H54 (cell line): Measurements from ENCODE around the gene SDF2.

Source experiments
- DNase-seq: peaks from one replicate; pipeline ENCODE4 v3.0.0; 2011; ENCODE audit warnings: low spot score, mixed read lengths; ENCODE audit not compliant: insufficient read length
- FAIRE-seq: peaks from 3 replicates; lab custom pipeline; 2011; peaks lifted over from hg19 to GRCh38; lab: Jason Lieb, UNC
- POLR2A ChIP-seq: IDR thresholded peaks from 2 replicates; pipeline ENCODE4 v1.6.1; 2011; ENCODE audit warnings: low read depth, mild to moderate bottlenecking, low read length

The SDF2 gene

GRCh38 chr17:28700830-28701492, 39.3 kb upstream of the SDF2 start:
- no peak for DNase-seq
- no peak for FAIRE-seq
- no peak for TF ChIP-seq POLR2A

GRCh38 chr17:28700278-28700677, 38.6 kb upstream of the SDF2 start:
- DNase-seq: no peak
- TF ChIP-seq POLR2A: no peak
- no peak for FAIRE-seq

GRCh38 chr17:28698253-28698941, 36.7 kb upstream of the SDF2 start:
- DNase-seq: no peak
- FAIRE-seq: no peak
- TF ChIP-seq POLR2A: no peak

- FAIRE-seq: no peak
- no peak for DNase-seq
- no peak for TF ChIP-seq POLR2A
These were observed 32.2 kb upstream of the SDF2 start for GRCh38 chr17:28693869-28694268.

- FAIRE-seq (no peak), DNase-seq (no peak)
- no peak for TF ChIP-seq POLR2A
These were observed 27.3 kb upstream of the SDF2 start for GRCh38 chr17:28689011-28689410.

GRCh38 chr17:28688481-28688880, 26.8 kb upstream of the SDF2 start:
- no peak for DNase-seq

GRCh38 chr17:28686296-28686695, 24.6 kb upstream of the SDF2 start:
- TF ChIP-seq POLR2A: no peak
- FAIRE-seq: no peak
- DNase-seq: no peak

More at GRCh38 chr17:28688481-28688880, 26.8 kb upstream of the SDF2 start:
- TF ChIP-seq POLR2A: no peak
- no peak for FAIRE-seq

- no peak for FAIRE-seq
- no peak for TF ChIP-seq POLR2A
These were observed 23.7 kb upstream of the SDF2 start for GRCh38 chr17:28685366-28685765.

GRCh38 chr17:28684963-28685362, 23.3 kb upstream of the SDF2 start:
- DNase-seq (no peak), FAIRE-seq (no peak)
- no peak for TF ChIP-seq POLR2A

More at GRCh38 chr17:28685366-28685765, 23.7 kb upstream of the SDF2 start:
- DNase-seq: no peak

- FAIRE-seq: no peak
- DNase-seq: no peak
- TF ChIP-seq POLR2A: no peak
These were observed 20.9 kb upstream of the SDF2 start for GRCh38 chr17:28682655-28683054.

- TF ChIP-seq POLR2A: no peak
- FAIRE-seq: no peak
These were observed 14.3 kb upstream of the SDF2 start for GRCh38 chr17:28675980-28676379.

GRCh38 chr17:28675490-28675889, 13.8 kb upstream of the SDF2 start:
- DNase-seq: no peak
- FAIRE-seq: no peak
- TF ChIP-seq POLR2A: no peak

More at GRCh38 chr17:28675980-28676379, 14.3 kb upstream of the SDF2 start:
- no peak for DNase-seq

- FAIRE-seq (no peak), DNase-seq (no peak)
- TF ChIP-seq POLR2A: no peak
These were observed 8.2 kb upstream of the SDF2 start for GRCh38 chr17:28669918-28670317.

GRCh38 chr17:28667870-28668269, 6.2 kb upstream of the SDF2 start:
- no peak for DNase-seq
- no peak for TF ChIP-seq POLR2A
- no peak for FAIRE-seq

GRCh38 chr17:28665994-28666393, 4.3 kb upstream of the SDF2 start:
- DNase-seq (no peak), FAIRE-seq (no peak)
- TF ChIP-seq POLR2A: no peak
